Measurements from ENCODE around the gene CDX2.

CDX2 gene

DNA sequence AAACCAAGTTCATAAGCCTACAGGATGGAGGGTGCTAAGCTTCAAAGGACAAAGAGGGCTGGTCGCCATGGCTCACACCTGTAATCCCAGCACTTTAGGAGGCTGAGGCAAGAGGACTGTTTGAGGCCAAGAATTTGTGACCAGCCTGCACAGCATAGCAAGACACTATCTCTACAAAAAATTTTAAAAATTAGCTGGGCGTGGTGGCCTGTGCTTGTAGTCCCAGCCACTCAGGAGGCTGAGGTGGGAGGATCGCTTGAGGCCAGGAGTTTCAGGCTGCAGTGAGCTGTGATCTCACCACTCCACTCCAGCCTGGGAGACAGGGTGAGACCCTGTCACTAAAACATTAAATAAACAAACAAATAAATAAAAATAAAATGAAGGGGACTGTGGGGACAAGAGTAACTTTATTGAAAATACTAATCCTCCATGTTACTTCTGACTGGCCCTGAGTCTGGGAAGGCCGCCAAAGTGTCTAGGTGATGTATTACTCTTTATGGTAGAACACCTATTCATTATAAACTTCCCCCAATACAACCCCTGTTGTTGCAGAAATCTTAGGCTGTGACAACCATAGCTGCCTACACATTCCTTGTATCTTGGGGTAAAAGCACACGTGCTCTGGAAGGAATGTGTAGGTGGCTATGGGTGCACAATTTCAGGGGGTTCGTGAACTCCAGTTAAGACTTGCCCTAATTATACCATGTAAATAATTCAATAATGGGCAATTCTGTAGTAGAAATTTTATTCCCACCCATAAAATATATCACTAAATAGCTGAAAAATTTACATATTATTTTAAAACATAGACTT lies 34.0 kb upstream of the CDX2 start:
- H3K4me3 ChIP-seq (replicated peaks; ENCODE audit: low read depth, low read length): no peak overlapping the region
- TF ChIP-seq, protein P1, sequence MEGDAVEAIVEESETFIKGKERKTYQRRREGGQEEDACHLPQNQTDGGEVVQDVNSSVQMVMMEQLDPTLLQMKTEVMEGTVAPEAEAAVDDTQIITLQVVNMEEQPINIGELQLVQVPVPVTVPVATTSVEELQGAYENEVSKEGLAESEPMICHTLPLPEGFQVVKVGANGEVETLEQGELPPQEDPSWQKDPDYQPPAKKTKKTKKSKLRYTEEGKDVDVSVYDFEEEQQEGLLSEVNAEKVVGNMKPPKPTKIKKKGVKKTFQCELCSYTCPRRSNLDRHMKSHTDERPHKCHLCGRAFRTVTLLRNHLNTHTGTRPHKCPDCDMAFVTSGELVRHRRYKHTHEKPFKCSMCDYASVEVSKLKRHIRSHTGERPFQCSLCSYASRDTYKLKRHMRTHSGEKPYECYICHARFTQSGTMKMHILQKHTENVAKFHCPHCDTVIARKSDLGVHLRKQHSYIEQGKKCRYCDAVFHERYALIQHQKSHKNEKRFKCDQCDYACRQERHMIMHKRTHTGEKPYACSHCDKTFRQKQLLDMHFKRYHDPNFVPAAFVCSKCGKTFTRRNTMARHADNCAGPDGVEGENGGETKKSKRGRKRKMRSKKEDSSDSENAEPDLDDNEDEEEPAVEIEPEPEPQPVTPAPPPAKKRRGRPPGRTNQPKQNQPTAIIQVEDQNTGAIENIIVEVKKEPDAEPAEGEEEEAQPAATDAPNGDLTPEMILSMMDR (IDR thresholded peaks at IDR 0.05; ENCODE audit: low read length, missing control alignments): no peak
- DNase-seq (ENCODE audit: low read depth): no peak

DNA sequence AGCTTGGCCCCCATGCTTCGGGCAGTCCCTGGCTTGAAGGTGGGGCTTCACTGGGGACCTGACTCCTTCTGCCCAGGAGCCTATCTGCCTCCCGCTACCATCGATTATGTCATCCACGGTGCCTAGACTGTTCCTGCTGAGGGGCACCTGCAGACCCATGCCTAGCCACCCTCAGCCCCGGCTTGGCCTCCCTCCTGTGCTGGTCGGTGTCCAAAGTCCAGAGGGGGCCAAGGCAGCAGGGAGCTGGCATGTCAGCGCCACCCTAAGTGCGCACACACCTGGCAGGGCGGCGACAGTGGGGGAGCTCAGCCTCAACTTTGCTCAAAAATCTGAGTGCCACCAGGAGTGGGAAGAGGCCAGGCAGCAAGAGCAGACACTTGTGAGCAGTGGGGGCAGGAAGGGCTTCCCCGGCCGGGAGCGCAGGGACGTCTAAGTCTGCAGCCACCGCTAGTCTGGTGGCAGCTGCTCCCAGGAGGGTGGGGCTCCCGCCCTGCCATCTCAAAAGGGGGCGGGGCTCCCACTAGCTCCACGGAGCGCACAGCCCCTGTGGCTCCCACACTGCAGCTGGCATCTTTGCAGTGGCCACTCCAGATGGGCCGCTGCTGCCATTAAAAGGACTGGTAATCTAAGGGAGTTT lies 32.8 kb upstream of the CDX2 start:
- TF ChIP-seq, protein P1 (IDR thresholded peaks at IDR 0.05; ENCODE audit: low read length, missing control alignments): no peak
- H3K4me3 ChIP-seq (replicated peaks; ENCODE audit: low read depth, low read length): no peak overlapping the region
- DNase-seq (ENCODE audit: low read depth): no peak

DNA sequence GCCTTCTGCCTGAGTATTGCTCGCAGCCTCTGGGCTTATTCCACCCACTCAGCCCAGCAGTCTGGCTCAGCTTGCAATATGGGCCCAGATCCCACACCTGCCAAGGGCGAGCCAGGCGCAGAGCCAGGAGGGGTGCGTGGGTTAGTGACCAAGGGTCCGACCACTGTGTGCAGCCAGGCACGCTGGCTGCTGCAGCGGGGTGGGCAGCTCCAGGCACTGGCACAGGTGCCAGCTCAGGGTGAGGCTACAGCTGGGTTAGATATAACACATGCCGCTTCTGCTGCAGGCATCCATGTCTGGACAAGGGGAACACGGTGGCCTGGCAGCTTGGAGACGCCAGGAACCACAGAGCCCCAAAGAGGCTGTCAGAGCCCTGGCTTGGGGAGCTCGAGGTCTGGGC lies 31.9 kb upstream of the CDX2 start:
- H3K4me3 ChIP-seq (replicated peaks; ENCODE audit: low read depth, low read length): no peak overlapping the region
- no peak for DNase-seq (ENCODE audit: low read depth)
- TF ChIP-seq, protein P1 (IDR thresholded peaks at IDR 0.05; ENCODE audit: low read length, missing control alignments): no peak

DNA sequence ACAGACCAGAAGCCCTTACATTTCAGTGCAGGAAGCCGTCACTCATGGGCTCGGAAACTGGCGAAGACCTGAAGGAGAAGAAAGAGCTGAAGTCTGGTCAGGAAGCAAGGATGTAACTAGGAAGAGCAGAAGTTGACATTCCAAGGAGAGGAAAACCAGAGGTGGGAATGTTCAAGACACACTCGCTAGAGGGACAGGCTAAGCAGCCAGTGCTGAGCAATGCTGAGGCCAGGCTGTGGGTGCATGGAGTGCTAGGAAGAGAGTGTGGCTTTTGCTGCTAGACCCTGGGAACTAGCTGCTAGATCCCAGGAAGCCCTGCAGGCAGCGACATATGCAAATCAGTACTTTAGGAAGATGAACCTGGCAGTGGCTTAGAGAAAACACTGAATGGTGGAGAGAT lies 31.5 kb upstream of the CDX2 start:
- H3K4me3 ChIP-seq (replicated peaks; ENCODE audit: low read depth, low read length): no peak overlapping the region
- TF ChIP-seq, protein P1 (IDR thresholded peaks at IDR 0.05; ENCODE audit: low read length, missing control alignments): no peak
- DNase-seq (ENCODE audit: low read depth): no peak

DNA sequence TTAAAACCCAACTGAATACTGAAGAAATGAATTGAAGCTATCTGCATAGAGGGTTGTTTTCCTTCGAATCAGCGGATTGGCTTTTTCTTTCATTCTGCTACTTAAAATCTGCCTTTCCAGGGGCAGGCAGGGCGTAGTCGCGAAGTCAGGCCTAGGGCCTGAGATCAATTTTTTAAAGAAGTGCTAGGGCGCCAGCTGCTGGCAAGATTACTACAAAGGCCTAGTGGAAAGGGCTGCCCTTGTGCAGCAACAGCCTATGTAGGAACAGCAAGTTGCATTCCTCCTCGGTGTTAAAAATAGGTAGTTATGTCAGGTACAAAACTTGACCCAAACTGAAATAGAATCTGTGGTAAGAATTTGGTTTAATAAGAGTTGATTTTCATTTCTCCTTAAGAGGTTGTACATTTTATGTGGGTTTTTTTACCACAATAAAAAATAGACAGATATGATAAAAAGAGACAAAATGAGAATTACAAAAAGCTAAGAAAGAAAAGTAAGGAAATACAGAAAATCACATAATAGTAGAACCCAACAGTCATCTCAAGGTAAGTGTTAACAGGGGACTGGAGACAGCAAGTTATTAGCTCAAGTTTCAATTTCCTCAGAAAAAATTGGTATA lies 28.9 kb upstream of the CDX2 start:
- no peak overlapping the region for H3K4me3 ChIP-seq (replicated peaks; ENCODE audit: low read depth, low read length)
- peak; percentile 43 for DNase-seq (ENCODE audit: low read depth)
- TF ChIP-seq, protein P1 (IDR thresholded peaks at IDR 0.05; ENCODE audit: low read length, missing control alignments): peak; percentile 48

DNA sequence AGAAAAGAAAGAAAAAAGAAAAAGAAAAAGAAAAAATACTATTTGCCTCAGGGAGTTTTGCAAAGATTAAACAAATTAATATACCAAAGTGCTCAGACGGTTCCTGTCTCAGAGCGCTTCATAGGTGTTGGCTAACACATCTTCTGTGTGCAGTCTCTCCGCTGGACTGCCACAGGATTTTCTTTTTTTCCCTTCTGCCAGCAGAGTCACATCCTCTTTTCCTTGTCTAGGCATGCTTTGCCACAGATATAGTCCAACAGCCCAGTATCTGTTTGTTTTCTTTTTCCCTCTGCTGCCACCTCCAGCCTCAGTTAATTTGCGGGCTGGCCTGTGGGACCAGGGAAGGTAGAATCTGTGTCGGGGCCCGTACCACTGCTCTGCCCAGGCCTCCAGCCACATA lies 22.8 kb upstream of the CDX2 start:
- TF ChIP-seq, protein P1 (IDR thresholded peaks at IDR 0.05; ENCODE audit: low read length, missing control alignments): no peak
- no peak for DNase-seq (ENCODE audit: low read depth)
- H3K4me3 ChIP-seq (replicated peaks; ENCODE audit: low read depth, low read length): no peak overlapping the region
